ENCODE results near the gene NABP1.

NABP1 gene, protein sequence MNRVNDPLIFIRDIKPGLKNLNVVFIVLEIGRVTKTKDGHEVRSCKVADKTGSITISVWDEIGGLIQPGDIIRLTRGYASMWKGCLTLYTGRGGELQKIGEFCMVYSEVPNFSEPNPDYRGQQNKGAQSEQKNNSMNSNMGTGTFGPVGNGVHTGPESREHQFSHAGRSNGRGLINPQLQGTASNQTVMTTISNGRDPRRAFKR

DNA sequence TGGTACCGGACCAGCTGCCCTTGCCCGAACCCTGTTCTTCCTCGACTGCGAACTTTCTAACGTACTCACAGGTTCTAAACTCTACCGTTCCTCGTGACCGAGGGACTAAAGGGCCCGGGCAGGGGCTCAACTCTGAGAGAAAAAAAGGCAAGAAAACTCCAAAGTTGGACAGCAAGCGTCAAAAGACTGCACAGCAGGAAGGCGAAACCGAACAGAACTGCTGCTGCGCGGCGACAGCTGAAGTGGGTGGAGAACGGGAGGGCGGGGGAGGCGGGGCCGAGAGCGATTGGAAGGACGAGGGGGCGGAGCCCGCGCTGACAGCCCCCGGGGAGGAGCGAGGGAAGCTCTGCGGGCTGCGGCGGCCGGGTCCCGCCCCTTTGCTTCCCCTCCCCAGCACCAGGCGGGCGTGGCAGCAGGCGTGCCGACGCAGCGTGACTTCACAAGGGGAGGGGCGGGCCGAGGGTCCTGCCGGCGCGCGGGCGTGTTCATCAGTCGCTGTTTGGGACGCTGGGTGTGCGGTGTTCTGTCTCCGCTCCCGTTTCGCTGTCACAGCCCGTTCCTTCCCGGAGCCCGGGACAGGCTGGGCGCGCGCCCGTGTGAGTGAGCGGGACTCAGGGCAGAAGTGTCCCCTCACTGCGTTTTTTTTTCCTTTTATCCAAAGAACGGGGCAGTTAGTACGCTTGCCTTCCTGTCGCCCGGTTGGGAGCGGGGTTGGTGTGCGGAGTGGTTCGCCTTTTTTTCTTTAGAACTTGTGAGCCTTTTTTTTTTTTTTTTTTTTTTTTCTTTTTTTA is at the start of gene NABP1:
Gene NABP1 (plus strand): TSS at position 491 of the 791 bp plus-strand sequence. CDS start 479 bp downstream, outside the sequence.
- in situ Hi-C loops (cut with HindIII; ENCODE audit: low pct_unique_long_range_greater_than_20kb, low sequenced_read_pairs), result no loop called here
- DNase-seq (ENCODE audit: low read depth in 1 of 2, low spot score in 1 of 2), result peak; percentile 69 to 95
- TF ChIP-seq JUND (IDR thresholded peaks at IDR 0.05; ENCODE audit: low read depth), result no peak

DNA sequence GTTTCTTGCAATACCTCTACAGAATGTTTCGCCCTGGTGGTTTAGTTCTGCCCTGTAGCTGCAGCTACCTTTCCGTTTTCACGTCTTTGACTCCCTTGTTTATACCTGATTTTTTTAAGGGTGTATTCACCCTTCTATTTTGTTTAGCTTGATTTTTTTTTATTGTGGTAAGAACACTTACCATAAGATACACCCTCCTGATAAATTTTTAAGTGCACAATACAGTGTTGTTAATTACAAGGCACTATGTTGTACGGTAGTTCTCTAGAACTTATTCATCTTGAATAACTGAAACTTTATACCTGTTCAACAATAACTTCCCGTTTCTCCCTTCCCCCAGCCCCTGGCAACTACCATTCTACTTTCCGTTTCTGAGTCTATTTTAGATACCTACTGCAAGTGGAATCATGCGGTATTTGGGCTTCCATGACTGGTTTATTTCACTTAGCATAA is 48.9 kb upstream of the NABP1 start:
- DNase-seq (ENCODE audit: low read depth in 1 of 2, low spot score in 1 of 2), result no peak
- no peak for TF ChIP-seq JUND (IDR thresholded peaks at IDR 0.05; ENCODE audit: low read depth)
- in situ Hi-C loops (cut with HindIII; ENCODE audit: low pct_unique_long_range_greater_than_20kb, low sequenced_read_pairs), result no loop called here

DNA sequence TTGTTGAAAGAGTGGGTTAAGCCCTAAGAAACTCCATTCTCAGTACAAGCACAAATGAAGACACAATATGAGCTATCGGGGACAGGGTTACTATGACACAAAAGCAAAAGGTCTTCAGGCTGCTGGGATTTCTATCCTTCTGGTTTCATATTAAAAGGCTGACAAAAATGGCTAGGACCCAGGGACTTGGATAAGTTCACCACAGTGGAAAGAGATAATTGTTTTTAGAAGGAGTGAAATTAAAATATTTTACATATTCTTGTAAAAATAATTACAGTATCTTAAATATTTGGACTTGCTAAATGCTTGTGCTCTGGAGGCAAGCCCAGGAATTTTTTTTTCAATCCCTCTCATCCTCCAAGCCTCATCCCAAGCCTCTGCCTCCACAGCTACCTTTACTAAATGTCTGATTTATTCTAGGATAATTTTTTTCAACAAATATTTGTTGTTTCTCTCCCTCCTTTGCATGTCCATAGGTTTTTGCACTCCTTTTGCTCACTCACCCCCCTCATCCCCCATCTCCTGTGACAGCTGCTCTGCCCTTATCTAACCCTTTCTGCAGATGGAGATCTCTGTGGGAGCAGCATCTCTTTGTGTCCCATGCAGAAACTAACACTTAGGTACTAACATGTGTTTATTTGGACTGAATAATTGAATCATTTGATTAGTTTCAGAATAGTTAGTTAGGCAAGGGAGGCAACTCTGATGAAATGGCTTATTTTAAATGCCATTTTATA is 47.8 kb upstream of the NABP1 start:
- no peak for DNase-seq (ENCODE audit: low read depth in 1 of 2, low spot score in 1 of 2)
- in situ Hi-C loops (cut with HindIII; ENCODE audit: low pct_unique_long_range_greater_than_20kb, low sequenced_read_pairs), result no loop called here
- no peak for TF ChIP-seq JUND (IDR thresholded peaks at IDR 0.05; ENCODE audit: low read depth)

DNA sequence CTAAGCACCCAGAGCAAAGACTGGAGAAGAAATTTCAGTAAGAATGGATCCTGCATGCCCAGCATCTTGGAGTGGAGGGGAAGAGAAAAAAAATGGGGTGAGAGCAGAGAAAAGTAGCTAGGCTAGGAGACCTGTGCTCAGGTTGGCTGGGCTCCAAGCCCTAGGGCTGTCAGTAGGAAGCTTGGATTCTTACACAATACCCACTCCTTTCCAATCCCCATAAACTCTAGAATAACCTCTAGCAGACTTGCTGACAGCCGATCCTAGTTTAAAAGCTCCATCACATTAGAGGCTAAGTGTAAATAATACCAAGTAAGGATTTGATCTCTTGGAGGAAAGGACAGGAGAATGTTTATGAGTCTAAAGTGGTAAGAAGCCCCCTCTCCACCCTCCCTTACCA is 46.2 kb upstream of the NABP1 start:
- in situ Hi-C loops (cut with HindIII; ENCODE audit: low pct_unique_long_range_greater_than_20kb, low sequenced_read_pairs), result no loop called here
- DNase-seq (ENCODE audit: low read depth in 1 of 2, low spot score in 1 of 2), result peak in 1 of 2 experiments; percentile 76
- no peak for TF ChIP-seq JUND (IDR thresholded peaks at IDR 0.05; ENCODE audit: low read depth)

DNA sequence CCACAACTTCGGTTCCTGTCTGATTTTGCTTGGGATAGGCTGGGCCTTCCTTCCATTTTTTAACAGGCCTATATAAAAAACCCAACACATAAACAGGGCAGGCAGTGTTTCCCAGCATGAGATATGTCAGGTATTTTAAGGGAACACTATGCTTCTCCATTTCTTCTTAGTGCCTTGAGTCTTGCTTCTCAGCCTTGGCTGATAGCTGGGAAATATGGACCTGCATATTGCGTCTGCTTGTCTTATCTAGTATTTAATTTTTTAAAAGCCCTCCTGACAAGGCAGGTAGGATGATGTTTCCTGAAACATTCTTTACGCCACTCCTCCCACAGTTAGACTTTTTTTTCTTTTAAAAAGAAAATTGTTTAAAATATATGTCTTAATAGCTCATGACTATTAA is 45.5 kb upstream of the NABP1 start:
- no peak for TF ChIP-seq JUND (IDR thresholded peaks at IDR 0.05; ENCODE audit: low read depth)
- in situ Hi-C loops (cut with HindIII; ENCODE audit: low pct_unique_long_range_greater_than_20kb, low sequenced_read_pairs), result no loop called here
- no peak for DNase-seq (ENCODE audit: low read depth in 1 of 2, low spot score in 1 of 2)

DNA sequence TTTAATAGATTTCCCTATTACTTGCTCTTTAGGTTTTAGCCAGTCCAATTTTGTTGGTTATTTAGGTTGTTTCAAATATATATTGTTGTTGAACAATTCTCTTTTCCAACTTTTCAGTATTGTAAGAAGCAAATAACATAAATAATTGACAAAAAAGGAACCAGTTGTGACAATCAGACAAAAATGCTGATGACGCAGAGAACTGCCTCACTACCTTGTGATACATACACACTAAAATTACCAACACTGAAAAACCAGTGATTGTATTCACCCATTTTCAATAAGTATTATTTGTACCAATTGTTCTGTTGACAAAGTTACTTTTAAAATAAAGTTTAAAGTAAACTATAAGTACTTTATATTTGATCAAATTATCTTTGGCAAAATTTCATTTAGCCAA is 43.1 kb upstream of the NABP1 start:
- no peak for TF ChIP-seq JUND (IDR thresholded peaks at IDR 0.05; ENCODE audit: low read depth)
- in situ Hi-C loops (cut with HindIII; ENCODE audit: low pct_unique_long_range_greater_than_20kb, low sequenced_read_pairs), result no loop called here
- DNase-seq (ENCODE audit: low read depth in 1 of 2, low spot score in 1 of 2), result no peak

DNA sequence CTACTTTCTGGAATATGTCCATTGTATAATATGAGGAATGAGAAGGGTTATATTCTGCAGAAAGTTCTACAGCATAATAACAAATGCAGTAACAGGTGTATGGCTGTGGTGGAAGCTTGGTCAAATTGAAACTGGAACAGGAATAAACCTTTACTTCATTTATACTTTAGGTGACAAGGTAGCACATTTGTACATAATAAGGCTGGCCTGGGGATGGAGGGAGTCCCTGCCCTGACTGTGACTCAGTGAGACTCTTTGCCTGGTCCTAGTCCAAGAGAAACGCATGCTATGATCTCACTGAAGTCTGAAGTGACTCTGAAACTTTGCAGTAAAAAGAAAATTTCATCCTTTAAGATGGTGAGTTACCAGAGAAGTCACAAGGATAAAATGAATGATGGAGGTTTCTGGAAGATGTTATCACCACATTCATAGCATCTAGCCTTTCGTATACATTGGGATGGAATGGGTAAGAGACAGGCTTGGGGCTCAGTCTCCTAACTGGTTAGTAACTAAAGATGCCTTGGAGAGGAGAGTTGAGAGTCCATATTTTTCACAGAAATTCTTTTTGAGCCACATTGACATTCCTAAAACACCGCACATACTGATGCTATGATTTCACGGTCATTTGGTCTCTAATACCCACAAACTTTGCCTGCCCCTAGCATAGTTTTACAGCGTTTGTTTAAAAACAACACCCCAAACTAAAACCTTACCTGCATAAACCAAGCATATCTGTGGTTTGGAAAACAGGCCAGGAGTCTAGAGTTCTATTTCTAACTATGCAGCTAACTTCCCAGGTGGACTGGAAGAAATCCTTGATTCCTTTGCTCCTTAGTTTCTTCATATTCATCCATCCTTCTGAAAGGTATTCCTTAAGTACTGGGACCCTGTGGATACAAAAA is 42.4 kb upstream of the NABP1 start:
- no peak for TF ChIP-seq JUND (IDR thresholded peaks at IDR 0.05; ENCODE audit: low read depth)
- in situ Hi-C loops (cut with HindIII; ENCODE audit: low pct_unique_long_range_greater_than_20kb, low sequenced_read_pairs), result no loop called here
- DNase-seq (ENCODE audit: low read depth in 1 of 2, low spot score in 1 of 2), result peak in 1 of 2 experiments; percentile 58

DNA sequence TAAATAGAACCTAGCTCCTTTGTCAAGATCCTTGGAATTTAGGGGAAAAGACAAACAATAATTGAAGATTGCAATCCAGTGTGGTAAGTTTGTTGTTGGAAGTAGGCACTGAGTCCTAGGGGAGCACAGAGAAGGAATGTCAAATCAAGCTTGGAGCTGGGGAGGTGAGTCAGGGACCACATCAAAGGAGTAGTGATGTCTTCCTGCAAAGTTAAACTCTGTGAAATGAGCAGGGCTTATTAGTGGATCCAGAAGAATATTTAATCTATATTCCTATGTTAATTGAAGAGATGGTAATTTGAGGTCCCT is 41.7 kb upstream of the NABP1 start:
- no peak for TF ChIP-seq JUND (IDR thresholded peaks at IDR 0.05; ENCODE audit: low read depth)

DNA sequence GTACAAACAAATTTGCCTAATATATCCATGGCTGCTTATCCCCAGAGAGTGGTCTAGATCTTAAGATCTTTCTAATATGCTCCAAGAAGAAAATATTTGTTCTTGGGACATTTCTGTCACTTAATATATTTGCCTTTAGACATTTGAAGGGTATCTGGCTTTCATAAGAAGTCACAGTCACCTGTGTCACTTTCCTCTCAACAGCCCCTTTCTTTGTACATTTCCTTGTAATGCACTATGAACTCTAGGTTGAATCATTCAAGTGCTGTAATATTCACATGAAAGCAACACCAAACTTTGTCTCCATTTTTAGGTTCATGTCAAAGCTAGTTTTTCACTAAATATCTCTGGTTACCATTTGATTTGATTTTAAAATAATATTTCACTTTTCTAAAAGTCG is 41.4 kb upstream of the NABP1 start:
- DNase-seq (ENCODE audit: low read depth in 1 of 2, low spot score in 1 of 2), result no peak
- TF ChIP-seq JUND (IDR thresholded peaks at IDR 0.05; ENCODE audit: low read depth), result no peak
- in situ Hi-C loops (cut with HindIII; ENCODE audit: low pct_unique_long_range_greater_than_20kb, low sequenced_read_pairs), result no loop called here

More for the DNA sequence above, 41.7 kb upstream of the NABP1 start:
- in situ Hi-C loops (cut with HindIII; ENCODE audit: low pct_unique_long_range_greater_than_20kb, low sequenced_read_pairs), result no loop called here
- peak in 1 of 2 experiments; percentile 9 for DNase-seq (ENCODE audit: low read depth in 1 of 2, low spot score in 1 of 2)

DNA sequence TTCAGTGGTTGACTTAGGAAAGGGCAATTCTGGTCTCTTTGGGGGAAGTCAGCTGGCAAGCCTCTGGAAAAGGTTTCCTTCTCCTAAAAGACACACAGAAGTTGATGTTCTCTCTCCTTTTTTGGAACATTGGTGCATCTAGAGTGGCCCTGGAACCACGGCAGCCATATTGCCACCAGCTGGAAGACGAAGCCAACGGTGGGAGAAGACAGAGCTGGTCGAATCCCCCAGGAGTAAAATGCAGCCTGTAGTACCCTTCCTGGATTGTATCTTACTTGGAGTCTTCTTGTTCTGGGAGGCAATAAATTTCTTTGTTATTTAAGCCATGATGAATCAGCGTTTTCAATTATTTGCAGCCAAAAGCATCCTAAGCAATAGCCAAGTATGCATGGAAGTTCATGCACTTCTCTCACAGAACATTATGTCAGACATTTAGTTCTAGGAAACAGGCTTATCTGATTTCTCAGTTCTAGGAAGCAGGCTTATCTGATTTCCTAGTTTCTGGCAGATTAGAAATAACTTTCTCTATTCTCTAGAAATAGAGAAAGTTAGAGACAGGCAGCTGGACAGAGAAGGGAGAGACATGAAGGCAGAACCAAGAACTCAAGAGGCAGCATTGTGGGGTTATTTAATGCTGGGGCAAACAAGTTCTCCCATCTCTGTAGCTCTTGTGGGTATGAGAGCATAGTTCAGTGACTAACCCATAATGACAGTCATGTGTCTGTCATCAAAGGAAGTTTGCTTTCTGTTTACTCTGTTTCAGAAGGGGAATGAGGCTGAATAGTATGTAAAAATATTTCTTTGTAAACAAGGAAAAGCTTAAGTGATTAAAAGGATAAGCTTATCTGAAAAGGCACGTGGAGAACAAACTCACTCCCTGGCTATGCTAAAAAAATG is 40.5 kb upstream of the NABP1 start:
- no peak for TF ChIP-seq JUND (IDR thresholded peaks at IDR 0.05; ENCODE audit: low read depth)
- in situ Hi-C loops (cut with HindIII; ENCODE audit: low pct_unique_long_range_greater_than_20kb, low sequenced_read_pairs), result no loop called here
- DNase-seq (ENCODE audit: low read depth in 1 of 2, low spot score in 1 of 2), result peak in 1 of 2 experiments; percentile 64

DNA sequence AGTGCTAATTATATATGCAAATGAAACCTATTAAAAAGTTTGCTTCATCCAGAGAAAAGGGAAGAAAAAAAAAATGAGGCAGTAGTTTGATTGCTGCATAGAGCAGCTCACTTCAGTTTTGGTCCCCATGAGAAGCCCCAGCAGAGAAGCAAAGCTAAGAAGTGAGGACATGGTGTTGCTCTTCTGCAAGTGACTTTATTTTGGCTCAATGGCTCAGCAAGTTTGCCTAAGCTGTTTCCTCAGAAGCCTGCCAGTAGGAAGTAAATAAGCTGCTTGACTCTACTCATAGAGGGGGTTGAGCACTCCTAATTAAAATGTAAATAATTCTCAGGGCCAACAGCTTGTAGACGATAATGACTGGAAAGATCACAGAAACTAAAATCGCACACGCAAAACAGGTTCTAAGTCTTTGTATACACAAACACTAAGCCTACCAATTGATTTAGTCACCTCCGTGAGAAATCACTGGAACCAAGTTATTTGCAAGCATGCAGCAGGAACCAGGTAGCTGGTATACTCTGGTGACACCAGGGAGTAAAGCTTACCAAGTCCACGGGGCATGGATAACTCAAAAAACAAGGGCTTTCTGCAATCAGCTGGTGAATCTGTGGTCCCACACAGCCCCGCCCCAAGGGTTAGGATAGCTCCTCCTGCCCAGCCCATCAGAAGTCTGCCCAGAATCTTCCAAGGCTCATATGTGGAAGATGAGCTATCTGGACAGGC is 39.7 kb upstream of the NABP1 start:
- in situ Hi-C loops (cut with HindIII; ENCODE audit: low pct_unique_long_range_greater_than_20kb, low sequenced_read_pairs), result no loop called here
- DNase-seq (ENCODE audit: low read depth in 1 of 2, low spot score in 1 of 2), result peak; percentile 18 to 87
- TF ChIP-seq JUND (IDR thresholded peaks at IDR 0.05; ENCODE audit: low read depth), result peak; percentile 66

All from T47D (cell line).